Measurements from ENCODE around the gene ZNF558.
"Not testable (repeated sequence)": the region's sequence is repeated elsewhere in the genome, so short reads cannot be mapped to it uniquely, and the experiment has no call there.

The ZNF558 gene

GRCh38 chr19:8773587-8773986 lies 58.5 kb downstream of the ZNF558 start:
- not testable (repeated sequence) for DNase-seq

GRCh38 chr19:8769265-8769664 lies 62.8 kb downstream of the ZNF558 start:
- not testable (repeated sequence) for DNase-seq

- DNase-seq = not testable (repeated sequence)
Measured at GRCh38 chr19:8767257-8767656, 64.8 kb downstream of the ZNF558 start.

Data from CD4-positive, alpha-beta T cell treated with Interferon alpha-2 for 1 hour (primary cell).